A673 (cell line): Measurements from ENCODE around the gene SMG7. TPM values are rescaled to one million over a fixed set of nuclear protein-coding genes. Genes with fewer than 3 reads are reported as not detected.

Experiments
- BruUV-seq: library from RNA; stranded (reverse); fragments of 400-500 nt; replicated peaks from 2 replicates; lab custom pipeline; 2021; lab: Mats Ljungman, UMichigan
- CTCF ChIA-PET: fragments of 300-600 bp; sonication (Branson Sonifier 250); formaldehyde crosslinking; loops from one replicate; lab custom pipeline; 2022; ENCODE audit warnings: antibody characterized with exemption; lab: Charles Lee
- POLR2A ChIA-PET: fragments of 300-600 bp; sonication (Branson Sonifier 250); formaldehyde crosslinking; loops from one replicate; lab custom pipeline; 2022; ENCODE audit warnings: antibody characterized with exemption; ENCODE audit not compliant: low non-redundant PET; lab: Charles Lee
- DNase-seq: peaks from one replicate; pipeline ENCODE4 v3.0.0-alpha.2; 2015; ENCODE audit warnings: low spot score
- H3K27ac ChIP-seq: fragments of 200-600 bp; sonication (generic); 2 replicates; pipeline ENCODE4 v1.5.1; 2016; ENCODE audit warnings: mixed run types, low read depth, mild to moderate bottlenecking, mixed read lengths, antibody characterized with exemption, low read length; ENCODE audit not compliant: poor library complexity, severe bottlenecking
- H3K27me3 ChIP-seq: fragments of 200-600 bp; sonication (generic); replicated peaks from 2 replicates; pipeline ENCODE4 v1.6.1; 2017; ENCODE audit warnings: mixed run types, low read depth, mild to moderate bottlenecking, mixed read lengths, antibody characterized with exemption, low read length; ENCODE audit not compliant: insufficient read depth, poor library complexity
- H3K36me3 ChIP-seq: fragments of 200-600 bp; sonication (generic); 2 replicates; pipeline ENCODE4 v1.6.1; 2016; ENCODE audit warnings: mixed run types, mild to moderate bottlenecking, mixed read lengths, antibody characterized with exemption, low read length; ENCODE audit not compliant: insufficient read depth, poor library complexity, severe bottlenecking
- H3K4me1 ChIP-seq: fragments of 200-600 bp; sonication (generic); 2 replicates; pipeline ENCODE4 v1.6.1; 2017; ENCODE audit warnings: mixed run types, mild to moderate bottlenecking, mixed read lengths, antibody characterized with exemption, low read length; ENCODE audit not compliant: insufficient read depth, poor library complexity, severe bottlenecking
- H3K4me3 ChIP-seq: fragments of 200-600 bp; sonication (generic); 2 replicates; pipeline ENCODE4 v1.5.1; 2016; ENCODE audit warnings: low read depth, mixed run types, mild to moderate bottlenecking, mixed read lengths, low read length; ENCODE audit not compliant: poor library complexity, severe bottlenecking
- H3K9me3 ChIP-seq: fragments of 200-600 bp; sonication (generic); 2 replicates; pipeline ENCODE4 v1.6.1; 2016; ENCODE audit warnings: mixed run types, low read depth, mild to moderate bottlenecking, mixed read lengths, antibody characterized with exemption, low read length; ENCODE audit not compliant: poor library complexity, severe bottlenecking
- CTCF ChIP-seq: fragments of 300-800, 200-600 bp; sonication (generic); conservative IDR thresholded peaks from 2 replicates; pipeline ENCODE4 v1.5.1; 2017; ENCODE audit warnings: low read depth, mild to moderate bottlenecking, antibody characterized with exemption, low read length, moderate library complexity, mixed read lengths
- EZH2 ChIP-seq: fragments of 200-600 bp; sonication (generic); IDR thresholded peaks from 2 replicates; pipeline ENCODE4 v1.6.1; 2017; ENCODE audit warnings: borderline replicate concordance, low read depth, mild to moderate bottlenecking, mixed read lengths, antibody characterized with exemption, low read length; ENCODE audit not compliant: poor library complexity, severe bottlenecking
- intact Hi-C: fragments of 100-400 bp; cut with micrococcal nuclease; formaldehyde crosslinking; loops from one replicate; pipeline ENCODE4 v1.10.0; 2022; ENCODE audit not compliant: unreplicated experiment
- total RNA-seq: library from RNA; stranded (reverse); gene quantifications from 2 replicates; pipeline ENCODE4 v1.2.3, GENCODE V29; 2021

The SMG7 gene
- total RNA-seq, 1 experiment from 2014 or later: 90.7 TPM

GRCh38 chr1:183493540-183494245 lies 21.4 kb downstream of the SMG7 start:
- no peaks in the 10 kb centered on the region for H3K27me3 ChIP-seq
- no TSS peak for BruUV-seq
- no peak for TF ChIP-seq CTCF
- TF ChIP-seq EZH2: no peak
- DNase-seq: no peak
- no peaks in the 10 kb centered on the region for H3K4me1 ChIP-seq
- H3K36me3 ChIP-seq: no peaks in the 10 kb centered on the region
- ChIA-PET CTCF (no interaction called here), POLR2A (no interaction called here)
- no peaks in the 10 kb centered on the region for H3K9me3 ChIP-seq
- no peak overlapping the region for H3K27ac ChIP-seq
- no peak overlapping the region for H3K4me3 ChIP-seq
- intact Hi-C loops: no loop called here

GRCh38 chr1:183495420-183495819 lies 23.1 kb downstream of the SMG7 start:
- CTCF ChIA-PET: no interaction called here
- Histone ChIP-seq H3K27me3 (no peaks in the 10 kb centered on the region), H3K4me1 (no peaks in the 10 kb centered on the region), H3K4me3 (no peak overlapping the region), H3K36me3 (no peaks in the 10 kb centered on the region), H3K9me3 (no peaks in the 10 kb centered on the region), H3K27ac (no peak overlapping the region)
- intact Hi-C loops: no loop called here
- no TSS peak for BruUV-seq
- POLR2A ChIA-PET: no interaction called here
- DNase-seq: no peak
- TF ChIP-seq EZH2 (no peak), CTCF (no peak)

- intact Hi-C loops: no loop called here
- BruUV-seq: no TSS peak
Measured at GRCh38 chr1:183497218-183497617, 24.9 kb downstream of the SMG7 start.

More at GRCh38 chr1:183497218-183497617, 24.9 kb downstream of the SMG7 start:
- CTCF ChIA-PET: interaction anchor here (0.6 kb wide), 1 partner anchor 13 kb away, joined by 4 read pairs; no protein-coding TSS in a partner anchor
- H3K9me3 ChIP-seq: no peaks in the 10 kb centered on the region
- H3K4me1 ChIP-seq: no peaks in the 10 kb centered on the region
- no peak overlapping the region for H3K27ac ChIP-seq
- H3K4me3 ChIP-seq: no peak overlapping the region
- no peaks in the 10 kb centered on the region for H3K36me3 ChIP-seq
- POLR2A ChIA-PET: no interaction called here
- DNase-seq: no peak
- TF ChIP-seq CTCF (no peak), EZH2 (no peak)
- H3K27me3 ChIP-seq: no peaks in the 10 kb centered on the region
